Hindlimb muscle (tissue), 1 donor: Measurements from ENCODE around the gene DRAXIN. TPM values are rescaled to one million over a fixed set of nuclear protein-coding genes. Genes with fewer than 3 reads are reported as not detected.

Source experiments
- DNase-seq: peaks from one replicate; pipeline ENCODE4 v3.0.0-alpha.2; 2013
- polyA plus RNA-seq: library from polyadenylated mRNA; unstranded; fragments of 120-200 nt; gene quantifications from one replicate; pipeline ENCODE4 v1.2.1, GENCODE V29; 2013; ENCODE audit not compliant: insufficient read length

The DRAXIN gene, protein sequence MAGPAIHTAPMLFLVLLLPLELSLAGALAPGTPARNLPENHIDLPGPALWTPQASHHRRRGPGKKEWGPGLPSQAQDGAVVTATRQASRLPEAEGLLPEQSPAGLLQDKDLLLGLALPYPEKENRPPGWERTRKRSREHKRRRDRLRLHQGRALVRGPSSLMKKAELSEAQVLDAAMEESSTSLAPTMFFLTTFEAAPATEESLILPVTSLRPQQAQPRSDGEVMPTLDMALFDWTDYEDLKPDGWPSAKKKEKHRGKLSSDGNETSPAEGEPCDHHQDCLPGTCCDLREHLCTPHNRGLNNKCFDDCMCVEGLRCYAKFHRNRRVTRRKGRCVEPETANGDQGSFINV
- polyA plus RNA-seq, result 0.26 TPM

DNA sequence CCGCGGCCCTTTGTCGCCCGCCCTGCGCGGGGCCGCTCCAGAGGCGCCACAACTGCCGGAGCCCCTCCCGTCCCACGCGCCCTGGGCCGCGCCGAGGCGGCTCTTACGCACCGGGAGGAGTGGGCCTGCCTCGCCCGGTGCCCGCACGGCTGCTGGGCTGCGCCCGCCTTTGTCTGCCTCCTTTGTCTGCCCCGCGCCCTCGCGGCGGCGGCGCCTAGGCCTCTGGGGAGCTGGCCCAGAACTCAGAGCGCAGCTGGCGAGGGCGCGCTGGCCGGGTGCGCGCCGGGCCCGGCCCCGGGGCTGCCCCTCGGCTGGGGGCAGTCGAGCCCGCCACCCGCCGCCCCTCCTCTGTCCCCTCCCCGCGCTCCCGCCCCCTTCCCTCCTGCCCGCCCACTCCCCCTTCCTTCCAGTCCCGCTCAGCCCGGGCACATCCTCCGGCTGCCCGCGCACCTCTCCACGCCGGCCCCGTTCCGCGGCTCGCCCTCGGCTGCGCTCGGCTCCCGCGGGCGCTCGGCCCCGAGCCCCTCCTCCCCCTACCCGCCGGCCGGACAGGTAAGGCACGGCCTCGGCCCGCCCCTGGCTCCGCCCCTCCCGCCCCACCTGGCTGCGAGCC, at the start of gene DRAXIN:
Gene DRAXIN (plus strand): TSS at position 409 of the 613 bp plus-strand sequence. CDS start 14,549 bp downstream, outside the sequence.
- DNase-seq, result no peak

DNA sequence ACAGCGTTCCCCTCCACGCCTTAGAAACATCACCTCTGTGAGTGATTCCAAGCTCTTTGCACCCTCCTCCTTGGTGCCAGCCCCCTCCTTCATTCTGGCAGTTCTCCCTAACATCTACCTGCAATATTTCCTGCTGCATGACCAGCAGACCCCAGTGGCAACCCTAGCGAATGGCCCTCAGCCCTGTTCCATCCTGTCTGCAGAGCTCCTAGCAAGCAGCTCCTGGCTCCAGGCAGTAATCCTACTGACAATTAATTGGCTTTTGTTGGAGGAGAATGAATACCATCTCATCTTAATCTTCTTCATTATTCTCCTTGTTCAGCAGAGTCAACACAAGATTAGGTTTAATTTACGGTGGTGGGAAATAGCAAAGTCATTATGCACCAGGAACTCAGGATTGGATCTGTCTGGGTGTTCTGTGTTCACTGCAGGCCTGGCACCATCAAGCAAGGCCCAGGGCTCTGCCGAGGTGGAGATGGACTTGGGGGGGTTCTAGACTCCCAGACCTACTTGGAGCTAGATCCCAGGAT, 49.7 kb upstream of the DRAXIN start:
- no peak for DNase-seq

DNA sequence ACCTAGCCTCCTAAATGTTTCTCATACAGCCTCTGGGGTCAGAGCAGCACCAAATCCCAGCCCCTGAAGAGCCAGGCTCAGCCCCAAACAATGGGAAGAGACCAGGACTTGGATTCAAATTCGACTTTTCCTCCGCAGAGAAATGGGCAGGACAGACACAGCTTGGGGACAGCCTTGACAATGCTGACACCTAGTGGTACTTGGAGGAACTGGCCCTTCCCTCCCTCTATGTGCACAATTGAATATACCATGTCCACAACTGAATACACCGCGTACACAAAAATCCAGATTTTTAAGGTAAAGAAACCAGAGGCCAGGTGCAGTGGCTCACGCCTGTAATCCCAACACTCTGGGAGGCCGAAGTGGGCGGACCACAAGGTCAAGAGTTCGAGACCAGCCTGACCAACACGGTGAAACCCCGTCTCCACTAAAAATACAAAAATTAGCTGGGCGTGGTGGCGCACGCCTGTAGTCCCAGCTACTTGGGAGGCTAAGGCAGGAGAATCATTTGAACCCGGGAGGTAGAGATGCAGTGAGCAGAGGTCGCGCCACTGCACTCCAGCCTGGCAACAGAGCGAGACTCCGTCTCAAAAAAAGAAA, 49.0 kb upstream of the DRAXIN start:
- peak; percentile 68 for DNase-seq

DNA sequence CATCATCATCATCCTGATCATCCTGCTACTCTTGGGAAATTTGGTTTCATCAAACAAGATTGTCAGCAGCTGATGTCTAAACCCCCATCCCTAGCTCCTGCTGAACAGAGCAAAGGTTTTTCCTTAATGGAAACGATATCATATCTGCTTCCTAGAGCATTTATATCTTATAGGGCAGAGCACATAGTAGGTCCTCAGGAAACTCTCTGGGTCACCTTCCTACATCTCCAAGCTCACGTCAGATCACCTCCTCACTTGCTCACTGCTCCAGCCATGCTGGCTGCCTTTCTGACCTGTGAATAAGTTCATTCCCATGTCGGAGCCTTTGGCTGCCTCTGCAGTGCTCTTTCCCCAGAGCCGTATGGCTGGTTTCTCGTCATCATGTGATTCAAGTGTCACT, 47.7 kb upstream of the DRAXIN start:
- no peak for DNase-seq

DNA sequence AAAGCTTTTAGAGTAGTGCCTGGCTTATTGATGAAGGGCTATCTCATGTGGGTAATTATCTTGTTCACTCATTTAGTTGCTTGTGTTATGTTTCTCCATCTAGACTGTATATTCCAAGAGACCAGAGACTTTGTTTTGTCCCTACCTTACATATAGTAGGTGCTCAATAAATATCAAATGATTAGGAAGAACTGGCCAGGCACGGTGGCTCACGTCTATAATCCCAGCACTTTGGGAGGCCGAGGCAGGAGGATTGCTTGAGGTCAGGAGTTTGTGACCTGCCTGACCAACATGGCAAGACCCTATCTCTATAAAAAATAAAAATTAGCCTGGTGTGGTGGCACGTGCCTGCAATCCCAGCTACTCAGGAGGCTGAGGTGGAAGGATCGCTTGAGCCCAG, 46.2 kb upstream of the DRAXIN start:
- no peak for DNase-seq

DNA sequence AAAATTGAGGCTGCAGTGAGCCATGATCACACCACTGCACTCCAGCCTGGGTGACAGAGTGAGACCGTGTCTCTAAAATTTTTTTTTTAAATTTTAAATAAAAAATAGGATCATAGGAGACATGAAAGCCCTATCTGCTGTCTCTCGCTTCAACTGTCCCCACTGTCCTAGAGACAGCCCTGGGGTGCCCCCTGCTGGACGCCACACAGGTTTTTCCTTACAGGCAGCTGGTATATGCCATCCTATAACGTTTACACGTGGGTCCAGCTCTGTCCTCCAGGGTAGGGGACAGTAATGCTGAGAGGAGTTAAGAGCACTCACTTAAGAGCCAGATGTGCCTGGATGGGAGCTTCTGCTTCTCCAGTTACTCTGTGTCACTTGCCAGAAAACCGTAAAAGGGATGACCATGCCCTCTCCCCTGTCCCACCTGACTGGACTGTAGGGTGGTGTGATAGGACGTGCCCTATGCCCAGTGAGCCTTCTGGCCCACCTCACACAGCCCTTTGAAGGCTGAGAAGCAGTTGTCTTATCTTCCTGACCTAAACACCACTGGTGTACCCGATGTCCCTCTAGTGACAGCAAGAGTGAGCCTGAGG, 45.7 kb upstream of the DRAXIN start:
- peak; percentile 53 for DNase-seq

DNA sequence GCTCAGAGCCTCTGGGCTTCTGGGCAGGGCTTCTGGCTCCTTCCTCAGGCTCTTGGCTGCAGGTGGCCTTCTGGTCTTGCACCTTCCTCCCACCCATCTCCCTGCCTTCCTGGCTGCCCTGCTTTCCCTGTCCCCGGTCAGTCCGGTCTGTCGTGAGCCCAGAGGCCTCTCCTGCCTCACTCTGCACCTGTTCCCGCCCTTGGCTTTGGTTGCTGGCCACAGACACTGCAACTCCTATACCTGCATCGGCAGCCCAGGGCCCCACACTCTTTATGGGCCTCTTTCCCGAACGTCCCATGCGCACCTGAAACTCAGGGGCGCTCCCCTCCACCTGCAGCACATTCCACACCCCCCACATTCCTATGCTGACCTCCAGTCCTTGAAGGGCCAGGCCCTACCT, 45.2 kb upstream of the DRAXIN start:
- DNase-seq, result no peak

DNA sequence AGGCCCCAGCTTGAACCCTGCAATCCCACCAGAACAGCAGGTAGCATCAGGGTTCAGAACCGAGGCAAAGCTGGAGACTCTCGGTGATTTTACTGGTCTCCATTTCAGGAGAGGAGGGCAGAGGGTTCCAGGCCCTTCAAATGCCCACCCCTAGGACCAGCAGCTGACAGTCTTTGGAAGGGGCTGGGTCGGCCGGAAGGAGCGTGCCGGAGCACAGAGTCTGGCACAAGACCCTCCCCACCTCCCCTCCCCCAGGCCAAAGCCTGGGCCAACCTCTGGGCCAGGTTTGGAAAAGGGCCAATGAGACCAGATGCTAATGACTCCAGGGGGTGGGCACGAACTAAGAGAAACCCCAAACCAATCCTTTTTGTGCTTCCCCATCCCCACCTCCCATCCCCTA, 44.2 kb upstream of the DRAXIN start:
- DNase-seq, result no peak

DNA sequence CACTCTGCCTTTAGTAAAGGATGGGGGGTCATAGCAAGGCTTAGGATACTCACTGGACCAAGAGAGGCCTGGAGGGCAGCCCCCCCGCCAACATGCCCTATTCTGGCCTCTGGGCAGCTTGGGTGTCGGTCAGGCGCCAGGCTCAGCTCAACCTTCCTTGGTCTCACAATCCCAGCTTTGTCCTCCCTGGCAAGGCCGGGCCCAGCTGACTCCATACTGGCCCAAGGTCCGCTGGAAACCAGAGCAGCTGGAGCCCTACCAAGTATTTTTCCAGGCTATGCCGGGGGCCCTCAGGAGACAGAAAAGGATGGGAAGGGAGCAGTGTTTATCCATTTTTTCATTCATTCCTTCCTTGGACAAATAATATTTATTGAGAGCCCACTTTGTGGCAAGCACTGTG, 43.5 kb upstream of the DRAXIN start:
- DNase-seq, result no peak

DNA sequence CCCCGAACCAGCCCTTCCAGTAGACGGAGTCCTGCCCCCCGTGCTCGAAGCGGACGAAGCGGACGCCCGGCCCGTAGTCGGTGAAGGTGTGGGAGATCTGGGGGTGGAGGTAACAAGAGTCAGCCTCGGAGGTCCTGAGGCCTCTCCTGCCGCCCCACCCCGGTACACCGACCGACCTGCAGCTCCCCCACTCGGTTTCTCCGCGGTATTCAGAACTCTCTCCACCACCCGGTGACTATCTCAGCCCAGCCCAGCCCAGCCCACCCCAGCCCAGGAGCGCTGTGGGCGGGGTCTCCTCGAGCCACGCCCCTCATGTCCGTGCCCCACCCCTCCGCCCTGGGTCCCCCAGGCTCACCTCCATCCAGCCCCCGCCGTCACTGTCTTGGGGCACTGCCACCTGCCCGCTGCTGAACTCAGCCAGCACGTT, 42.8 kb upstream of the DRAXIN start:
- DNase-seq, result no peak

DNA sequence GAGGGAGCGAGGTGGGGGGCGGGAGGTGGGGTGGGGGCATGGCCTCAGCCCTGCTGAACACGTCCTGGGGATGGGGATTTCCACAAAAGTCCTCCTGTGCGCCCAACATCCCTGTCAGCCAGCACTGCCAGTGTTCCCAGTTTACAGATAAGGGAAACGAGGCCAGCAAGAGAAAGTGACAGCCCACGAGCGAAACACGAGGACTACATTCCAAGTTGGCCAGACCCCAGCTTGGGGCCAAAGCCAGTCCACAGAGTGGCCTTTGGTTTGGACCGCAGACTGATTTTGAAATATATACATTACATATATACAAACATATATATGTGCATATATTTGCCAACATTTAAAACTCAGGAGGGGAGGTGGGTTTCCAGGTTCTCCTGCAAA, 42.3 kb upstream of the DRAXIN start:
- DNase-seq, result no peak

DNA sequence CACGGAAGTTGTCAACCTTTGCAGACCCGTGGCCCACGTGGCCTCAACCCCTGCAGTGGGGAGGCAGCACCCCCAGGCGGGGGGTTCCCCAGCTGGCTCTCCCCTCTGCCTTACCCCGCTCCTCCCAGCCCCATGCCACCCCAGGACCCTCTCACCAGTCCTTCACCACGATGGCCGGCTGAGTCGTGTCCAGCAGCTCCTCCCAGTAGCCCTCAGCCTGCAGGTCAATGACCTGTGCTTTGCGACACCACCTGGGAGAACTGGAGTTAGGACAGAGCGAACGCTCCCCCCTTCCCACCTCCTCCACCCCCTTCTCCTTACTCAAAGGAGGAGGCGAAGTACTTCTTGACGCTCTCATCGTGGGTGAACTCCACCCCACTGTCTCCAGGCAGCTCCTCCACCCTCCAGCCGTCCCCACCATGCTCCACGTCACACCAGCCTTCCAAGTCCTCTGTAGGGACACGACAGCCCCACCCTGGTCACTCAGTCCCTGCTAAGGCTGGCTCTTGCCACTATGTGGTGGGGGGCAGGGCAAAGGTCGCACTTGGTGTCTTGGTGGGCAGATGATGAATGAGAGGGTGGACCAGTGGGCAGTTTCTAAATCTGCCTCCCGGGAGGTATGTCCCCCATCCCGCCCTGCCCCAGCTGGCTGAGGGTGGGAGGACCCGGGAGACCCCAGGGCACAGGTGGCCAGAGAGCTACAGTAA, 41.7 kb upstream of the DRAXIN start:
- no peak for DNase-seq

DNA sequence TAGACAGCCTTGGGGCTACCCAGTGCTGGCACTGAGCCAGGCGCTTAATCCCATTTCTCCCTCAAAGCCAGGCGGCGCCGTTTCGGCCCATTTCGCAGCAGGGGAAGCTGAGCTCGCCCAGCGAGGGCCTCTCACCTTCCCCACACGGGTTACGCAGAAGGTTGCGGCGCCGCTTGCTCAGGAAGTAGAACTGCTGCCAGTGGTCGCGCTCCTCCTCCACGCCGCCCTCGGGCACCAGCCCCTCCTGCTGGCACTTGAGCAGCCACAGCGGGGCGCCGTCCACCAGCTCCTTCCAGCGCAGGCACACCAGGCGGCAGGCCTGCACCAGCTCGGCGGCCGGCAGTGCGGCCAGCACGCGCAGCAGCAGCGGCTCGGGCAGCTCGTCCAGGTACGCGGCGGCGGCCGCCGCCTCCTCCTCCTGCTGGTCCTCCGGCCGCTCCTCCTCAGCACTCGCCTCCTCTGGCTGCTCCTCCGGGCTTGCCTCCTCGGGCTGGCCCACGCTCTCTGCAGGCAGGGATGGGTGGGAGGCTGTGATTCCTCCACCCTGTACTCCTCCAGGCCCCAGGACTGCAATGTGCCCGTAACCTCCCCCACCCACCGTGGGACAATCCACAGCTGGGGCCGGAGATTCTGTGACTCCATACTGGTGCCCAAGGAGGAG, 41.0 kb upstream of the DRAXIN start:
- DNase-seq, result peak; percentile 37

DNA sequence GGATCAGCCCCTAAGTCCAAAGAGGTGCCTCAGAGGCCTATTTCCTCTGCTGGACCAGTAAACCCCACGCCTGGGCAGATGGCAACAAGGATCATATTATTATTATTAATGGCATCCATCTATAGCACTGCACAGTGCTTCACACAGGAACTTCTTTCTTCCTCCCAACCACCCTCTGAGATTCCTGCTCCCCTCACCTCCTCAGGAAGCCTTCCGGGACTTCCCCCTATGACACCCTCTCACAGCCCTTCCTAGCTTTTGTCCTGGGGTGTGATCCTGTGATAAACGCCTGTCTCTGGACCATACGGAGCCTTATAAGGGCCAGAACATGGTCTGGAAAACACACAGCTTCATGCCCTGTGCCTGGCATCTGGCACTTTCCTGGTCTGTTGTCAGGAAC, 40.5 kb upstream of the DRAXIN start:
- no peak for DNase-seq

DNA sequence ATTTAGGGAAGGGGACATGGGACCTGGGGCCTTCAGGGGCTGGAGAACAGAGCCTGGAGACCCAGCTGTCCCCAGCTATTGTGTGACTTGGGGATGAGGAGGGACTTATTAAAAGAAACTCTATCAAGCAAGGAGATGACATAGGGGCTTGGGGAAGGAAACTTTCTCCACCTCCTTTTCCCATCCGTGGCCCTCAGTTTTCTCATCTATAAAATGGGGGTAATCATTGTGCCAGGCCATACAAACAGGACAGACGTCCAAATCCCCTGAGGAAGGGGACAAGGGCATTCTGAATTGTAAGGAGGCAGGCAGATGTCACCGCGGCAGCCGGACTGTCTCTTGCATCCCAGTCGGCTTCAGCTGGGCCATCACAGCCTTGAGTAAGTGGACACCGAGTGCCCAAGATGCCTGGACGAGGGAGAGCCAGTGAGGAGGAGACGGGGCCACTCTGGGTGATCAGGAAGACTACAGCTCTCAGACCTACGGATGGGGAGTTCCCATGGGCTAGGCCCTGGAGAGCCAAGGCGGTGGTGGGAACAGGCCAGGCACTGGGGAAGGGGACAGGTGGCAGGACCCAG, 39.2 kb upstream of the DRAXIN start:
- DNase-seq, result no peak

DNA sequence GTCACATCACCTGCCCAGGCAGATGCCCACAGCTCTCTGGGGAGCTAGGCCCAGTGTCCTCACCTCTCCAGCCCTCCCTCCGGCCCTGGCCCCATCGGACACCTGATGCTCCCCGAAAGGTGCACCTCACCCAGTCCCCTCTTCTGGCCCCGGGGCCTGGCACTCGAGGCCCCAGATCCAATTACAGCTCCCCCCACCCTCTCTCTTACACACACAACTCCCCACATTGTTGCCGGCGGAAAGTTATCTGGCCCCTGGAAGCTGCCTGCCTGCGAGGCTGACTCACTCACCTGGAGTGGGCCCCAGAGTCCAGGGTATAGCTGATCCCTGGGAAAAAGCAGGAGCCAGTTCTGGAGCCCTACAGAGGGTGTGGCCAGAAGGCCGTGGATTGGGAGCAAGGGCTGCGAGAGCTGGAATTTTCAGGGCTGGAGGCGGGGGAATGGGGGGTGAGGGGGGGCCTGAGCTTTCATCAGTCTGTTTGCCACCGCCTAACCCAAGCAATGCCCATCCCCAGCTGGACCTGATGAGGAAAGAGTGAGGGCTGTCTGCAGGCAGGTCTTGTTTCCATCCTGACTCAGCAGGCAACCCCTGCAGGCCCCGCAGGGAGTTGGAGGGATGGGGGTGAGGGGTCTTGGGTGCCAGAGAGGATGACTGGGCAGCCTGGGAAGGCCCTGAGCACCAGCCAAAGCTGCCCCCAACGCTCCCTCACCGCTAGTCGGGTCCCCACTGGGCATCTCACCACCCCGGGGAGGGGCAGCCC, 38.2 kb upstream of the DRAXIN start:
- DNase-seq, result no peak

DNA sequence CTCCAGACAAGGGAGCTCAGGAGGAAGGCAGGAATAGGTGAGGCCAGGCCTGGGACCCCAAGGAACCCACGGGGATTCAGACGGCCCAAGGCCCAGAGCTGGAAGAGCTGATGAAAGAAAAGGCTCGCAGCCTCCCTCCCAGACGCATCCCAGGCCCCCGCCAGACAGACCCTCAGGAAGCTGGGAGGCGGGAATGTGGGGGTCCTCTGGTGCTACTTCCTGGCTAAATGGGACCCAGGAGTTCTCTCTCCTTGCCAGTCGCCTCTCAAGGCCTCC, 37.7 kb upstream of the DRAXIN start:
- DNase-seq, result no peak

DNA sequence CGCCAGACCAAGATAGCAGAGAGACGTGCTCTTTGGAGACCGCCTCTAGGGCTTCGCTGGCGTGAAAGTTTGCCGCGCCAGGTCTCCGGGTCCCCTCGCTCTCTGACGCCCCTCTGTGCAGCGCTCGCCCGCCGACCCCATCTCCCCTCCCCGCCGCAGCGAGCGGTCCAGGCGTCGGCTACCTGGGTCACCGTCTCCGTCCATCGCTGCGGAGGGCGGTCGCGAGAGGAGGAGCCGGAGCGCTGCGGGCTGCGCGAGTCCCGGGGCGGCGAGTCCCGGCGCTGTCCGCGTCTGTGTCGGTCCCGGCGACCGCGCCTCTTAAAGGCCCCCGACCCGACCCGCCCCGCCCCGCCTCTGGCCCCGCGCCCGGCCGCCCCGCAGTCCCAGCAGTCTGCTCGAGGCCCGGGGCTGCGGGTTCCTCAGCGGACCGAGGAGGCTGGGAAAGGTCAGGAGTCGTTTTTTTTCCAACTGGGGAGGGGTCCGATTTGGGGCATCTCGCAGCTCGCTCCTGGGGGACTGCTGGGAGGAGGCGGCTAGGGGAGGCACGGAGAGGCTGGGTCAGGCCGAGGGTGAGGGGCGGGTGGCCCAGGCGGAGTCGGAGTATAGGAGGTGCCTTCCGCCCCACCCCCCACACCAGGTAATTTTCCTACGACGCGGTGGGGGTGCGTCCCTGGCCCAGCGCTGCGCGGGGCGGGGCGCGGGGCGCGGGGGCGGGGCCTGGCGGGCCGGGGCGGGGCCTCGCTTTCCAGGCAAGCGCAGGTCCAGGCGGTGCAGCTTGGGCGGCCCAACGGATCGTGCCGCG, 37.2 kb upstream of the DRAXIN start, which contains the start of the genes FBXO2 and FBXO44:
Gene FBXO2 (minus strand): TSS at position 293 of the 802 bp plus-strand sequence. CDS start 89 bp downstream, at position 204.
Gene FBXO44 (plus strand): TSS at position 741 of the 802 bp plus-strand sequence. CDS start 959 bp downstream, outside the sequence.
- DNase-seq, result peak; percentile 23

DNA sequence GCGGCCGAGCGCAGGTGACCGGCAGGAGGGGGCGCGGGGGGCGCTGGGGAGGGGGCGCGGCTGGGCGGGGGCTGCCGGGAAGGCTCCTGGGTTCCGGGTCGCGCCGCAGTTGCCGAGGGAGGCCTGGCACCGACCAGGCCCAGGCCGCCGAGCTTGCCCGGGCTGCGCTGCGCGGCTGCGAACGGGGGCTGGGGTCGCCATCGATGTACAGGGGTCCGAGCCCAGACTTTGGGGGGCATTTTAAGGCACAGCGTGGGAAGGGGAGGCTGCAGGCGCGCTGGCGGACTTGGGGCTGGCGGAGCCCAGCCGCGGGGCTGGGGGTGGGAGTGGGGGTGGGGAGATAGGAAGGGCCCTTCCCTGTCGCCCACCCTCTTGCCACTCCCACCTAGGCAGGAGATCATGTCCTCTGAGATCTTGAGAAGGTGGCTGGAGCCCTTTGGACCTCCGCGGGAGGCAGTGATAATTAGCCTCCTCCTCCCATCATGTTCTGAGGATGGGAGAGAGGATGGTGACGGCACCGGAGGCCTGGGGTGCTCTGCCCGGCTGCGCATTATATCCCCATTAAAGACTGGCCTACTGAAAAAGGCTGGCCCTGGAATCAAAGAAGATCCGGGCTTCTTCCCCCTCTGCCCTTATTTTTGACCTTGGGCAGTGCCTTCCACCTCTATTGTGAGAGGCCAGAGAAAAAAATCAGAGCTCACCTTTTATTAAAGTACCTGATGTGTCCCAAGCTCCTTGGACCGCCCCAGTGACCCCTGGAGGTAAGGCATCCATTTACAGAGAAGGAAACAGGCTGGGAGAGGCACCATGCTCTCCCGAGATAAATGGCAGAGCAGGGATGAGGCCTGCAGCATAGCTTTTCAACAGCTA, 36.3 kb upstream of the DRAXIN start:
- DNase-seq, result no peak
